B cell (primary cell): ENCODE results near the gene NAPB.

Source experiments
- CTCF ChIP-seq: fragments of 200-600 bp; IDR thresholded peaks from one replicate; pipeline ENCODE4 v1.8.0; 2022; ENCODE audit warnings: antibody characterized with exemption, mild to moderate bottlenecking
- EZH2 ChIP-seq: IDR thresholded peaks from 2 replicates; pipeline ENCODE4 v1.6.1; 2012; ENCODE audit warnings: borderline replicate concordance, low read depth, mild to moderate bottlenecking, moderate library complexity, low read length; ENCODE audit not compliant: insufficient read depth, poor library complexity, severe bottlenecking

GRCh38 chr20:23370274-23370673 lies 51.0 kb downstream of the NAPB start:
- TF ChIP-seq CTCF (no peak), EZH2 (no peak)
